ENCODE data around the gene TLE4. TPM values are rescaled to one million over a fixed set of nuclear protein-coding genes. Genes with fewer than 3 reads are reported as not detected.

TLE4 gene
- total RNA-seq, 1 donor from 2014 or later: 62.6 TPM

DNA sequence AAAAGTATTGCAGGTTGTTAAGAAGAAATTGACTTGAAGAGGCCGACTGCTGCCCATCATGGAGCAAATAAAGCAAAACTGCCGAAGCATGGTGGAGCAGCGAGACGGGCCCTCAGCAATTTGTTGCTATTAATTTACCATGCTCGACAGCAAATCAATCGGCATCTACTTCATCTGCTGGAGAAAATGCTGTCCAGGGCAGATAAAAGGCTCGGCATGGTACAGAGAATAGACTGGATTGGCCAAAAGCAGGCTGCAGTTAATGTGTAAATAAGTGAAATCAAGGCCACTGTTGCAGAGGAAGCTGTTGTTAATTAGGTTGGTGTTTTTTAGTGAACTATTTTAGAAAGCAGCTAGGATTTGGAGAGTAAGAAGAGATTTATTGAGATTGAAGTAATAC is 8.3 kb downstream of the TLE4 start:
- Mint-ChIP-seq H3K9me3 (no peaks in the 10 kb centered on the region), H3K36me3 (ENCODE audit: low read depth) (peaks cover 26% of the 10 kb centered on the region), H3K4me3 (no peak overlapping the region), H3K27me3 (no peaks in the 10 kb centered on the region), H3K27ac (no peak overlapping the region), H3K4me1 (peaks cover 80% of the 10 kb centered on the region)
- intact Hi-C loops (cut with micrococcal nuclease): no loop called here
- ATAC-seq (ENCODE audit: low read depth) (no peak), DNase-seq (no peak)
- ChIA-PET POLR2A (interaction anchor here (0.7 to 1.2 kb wide), 3 partner anchors 8 to 44 kb away, joined by 3 to 4 read pairs (median 3); partner anchors contain the start of gene TLE4), CTCF (no interaction called here)
- TF ChIP-seq, protein P1, sequence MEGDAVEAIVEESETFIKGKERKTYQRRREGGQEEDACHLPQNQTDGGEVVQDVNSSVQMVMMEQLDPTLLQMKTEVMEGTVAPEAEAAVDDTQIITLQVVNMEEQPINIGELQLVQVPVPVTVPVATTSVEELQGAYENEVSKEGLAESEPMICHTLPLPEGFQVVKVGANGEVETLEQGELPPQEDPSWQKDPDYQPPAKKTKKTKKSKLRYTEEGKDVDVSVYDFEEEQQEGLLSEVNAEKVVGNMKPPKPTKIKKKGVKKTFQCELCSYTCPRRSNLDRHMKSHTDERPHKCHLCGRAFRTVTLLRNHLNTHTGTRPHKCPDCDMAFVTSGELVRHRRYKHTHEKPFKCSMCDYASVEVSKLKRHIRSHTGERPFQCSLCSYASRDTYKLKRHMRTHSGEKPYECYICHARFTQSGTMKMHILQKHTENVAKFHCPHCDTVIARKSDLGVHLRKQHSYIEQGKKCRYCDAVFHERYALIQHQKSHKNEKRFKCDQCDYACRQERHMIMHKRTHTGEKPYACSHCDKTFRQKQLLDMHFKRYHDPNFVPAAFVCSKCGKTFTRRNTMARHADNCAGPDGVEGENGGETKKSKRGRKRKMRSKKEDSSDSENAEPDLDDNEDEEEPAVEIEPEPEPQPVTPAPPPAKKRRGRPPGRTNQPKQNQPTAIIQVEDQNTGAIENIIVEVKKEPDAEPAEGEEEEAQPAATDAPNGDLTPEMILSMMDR (IDR thresholded peaks at IDR 0.05): no peak

DNA sequence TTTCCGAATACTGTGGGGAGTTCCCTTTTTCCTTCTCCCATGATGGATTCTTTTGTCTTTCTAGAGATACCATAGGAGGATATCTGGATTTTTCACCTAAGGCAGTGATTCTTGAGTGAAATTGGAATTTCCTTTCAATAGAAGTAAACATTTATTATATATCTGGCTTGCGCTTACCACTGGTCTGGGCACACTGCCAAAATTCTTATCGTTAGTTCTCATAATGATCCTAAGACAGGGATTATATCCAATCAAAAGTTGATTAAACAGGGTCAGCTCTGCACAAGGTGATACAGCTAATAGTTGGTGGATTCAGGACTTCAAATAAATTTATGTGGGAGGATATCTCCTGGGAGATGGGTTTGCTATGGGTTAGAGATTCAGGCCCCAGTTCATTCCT is 9.6 kb downstream of the TLE4 start:
- peaks cover 20% of the 10 kb centered on the region for H3K36me3 Mint-ChIP-seq (ENCODE audit: low read depth)
- H3K4me3 Mint-ChIP-seq: no peak overlapping the region
- H3K4me1 Mint-ChIP-seq: peaks cover 79% of the 10 kb centered on the region
- no peak for ATAC-seq (ENCODE audit: low read depth)
- DNase-seq: no peak
- no peak overlapping the region for H3K27ac Mint-ChIP-seq
- TF ChIP-seq, protein P1 (IDR thresholded peaks at IDR 0.05): no peak
- H3K9me3 Mint-ChIP-seq: no peaks in the 10 kb centered on the region
- ChIA-PET POLR2A (no interaction called here), CTCF (no interaction called here)
- intact Hi-C loops (cut with micrococcal nuclease): no loop called here
- no peaks in the 10 kb centered on the region for H3K27me3 Mint-ChIP-seq

DNA sequence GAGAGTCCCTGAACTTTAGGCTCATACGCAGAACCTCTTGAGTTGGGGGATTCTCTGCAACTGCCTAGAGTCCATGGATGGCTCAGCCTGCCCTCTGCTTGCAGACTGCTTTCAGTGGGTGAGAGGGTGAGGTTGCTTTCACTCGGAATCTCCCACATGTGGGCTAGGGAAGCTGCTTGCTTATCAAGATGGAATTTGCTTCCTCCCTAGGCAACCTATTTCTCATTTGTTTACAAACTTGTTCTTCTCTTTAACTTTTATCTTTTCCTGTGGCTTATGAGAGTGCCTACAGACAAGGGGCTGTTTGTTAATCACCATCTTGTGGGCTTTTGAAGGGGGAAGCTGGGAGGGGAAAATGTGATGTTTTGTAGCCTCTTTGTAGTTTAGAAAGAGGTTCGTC is 10.0 kb downstream of the TLE4 start:
- no peak for ATAC-seq (ENCODE audit: low read depth)
- Mint-ChIP-seq H3K4me3 (no peak overlapping the region), H3K27me3 (no peaks in the 10 kb centered on the region), H3K27ac (no peak overlapping the region), H3K4me1 (peaks cover 77% of the 10 kb centered on the region), H3K36me3 (ENCODE audit: low read depth) (peaks cover 17% of the 10 kb centered on the region), H3K9me3 (no peaks in the 10 kb centered on the region)
- CTCF ChIA-PET: no interaction called here
- TF ChIP-seq, protein P1 (IDR thresholded peaks at IDR 0.05): no peak
- POLR2A ChIA-PET: interaction anchor here (0.7 kb wide), 1 partner anchor 14 kb away, joined by 8 read pairs; no protein-coding TSS in a partner anchor
- intact Hi-C loops (cut with micrococcal nuclease): loop anchor here (1.0 kb wide), 1 partner anchor 7 kb away; no protein-coding TSS in a partner anchor
- DNase-seq: no peak

DNA sequence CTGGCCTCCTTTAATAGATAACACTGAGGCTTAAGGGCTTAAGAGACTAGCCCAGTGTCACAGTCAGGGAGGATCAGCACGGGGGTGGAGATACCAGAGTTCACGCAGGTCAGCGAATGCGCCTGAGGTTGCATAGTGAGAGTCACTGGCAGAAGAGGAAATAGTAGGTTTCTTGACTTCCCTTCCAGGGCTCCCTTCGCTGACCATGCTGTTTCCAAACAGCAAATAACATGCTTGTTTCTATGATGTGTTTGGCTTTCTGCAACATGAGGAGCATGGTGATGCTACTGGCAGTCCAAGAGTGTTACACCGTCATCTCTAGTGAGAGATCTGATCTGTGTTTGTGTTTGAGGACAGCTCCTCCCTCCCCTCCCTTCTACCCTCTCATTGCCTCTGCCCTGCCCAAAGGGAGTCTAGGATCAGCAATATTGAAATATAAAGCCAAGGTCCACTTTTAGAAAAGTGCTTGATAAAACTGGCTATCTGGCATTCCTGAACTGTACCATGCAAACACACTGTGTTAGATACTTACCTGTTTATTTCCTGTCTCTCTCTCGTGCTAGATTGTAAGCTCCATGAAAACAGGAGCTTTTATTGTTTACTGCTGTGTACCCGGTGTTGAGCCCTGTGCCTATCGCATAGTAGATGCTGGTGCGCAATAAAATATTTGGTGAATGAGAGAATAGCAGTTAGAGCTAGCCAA is 12.3 kb downstream of the TLE4 start:
- Mint-ChIP-seq H3K36me3 (ENCODE audit: low read depth) (peaks cover 27% of the 10 kb centered on the region), H3K4me1 (peaks cover 69% of the 10 kb centered on the region), H3K27me3 (no peaks in the 10 kb centered on the region), H3K9me3 (no peaks in the 10 kb centered on the region), H3K27ac (no peak overlapping the region), H3K4me3 (peak overlapping the region; percentile 30)
- DNase-seq: no peak
- intact Hi-C loops (cut with micrococcal nuclease): no loop called here
- peak; percentile 85 for ATAC-seq (ENCODE audit: low read depth)
- ChIA-PET CTCF (no interaction called here), POLR2A (interaction anchor here (1.1 to 3.2 kb wide), 3 partner anchors 9 to 13 kb away, joined by 3 to 28 read pairs (median 3); partner anchors contain the start of gene TLE4)
- TF ChIP-seq, protein P1 (IDR thresholded peaks at IDR 0.05): no peak

DNA sequence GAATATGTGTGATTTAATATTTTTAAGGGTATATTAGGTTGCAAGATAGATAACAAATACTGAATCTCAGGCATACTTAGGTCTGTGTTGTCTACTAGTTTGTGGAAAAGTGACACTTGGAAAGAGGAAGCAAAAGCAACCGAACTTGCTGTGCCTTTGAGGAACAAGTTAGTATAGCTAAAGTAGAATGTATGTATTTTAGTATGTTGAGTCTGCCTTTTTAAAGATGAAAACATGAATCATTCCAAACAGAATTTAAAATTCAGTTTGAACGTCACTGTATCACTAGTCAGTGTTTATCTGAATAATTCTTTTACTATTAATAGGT is 12.9 kb downstream of the TLE4 start:
- TF ChIP-seq, protein P1 (IDR thresholded peaks at IDR 0.05): no peak
- H3K4me1 Mint-ChIP-seq: peaks cover 68% of the 10 kb centered on the region
- DNase-seq (no peak), ATAC-seq (ENCODE audit: low read depth) (no peak)
- no peaks in the 10 kb centered on the region for H3K9me3 Mint-ChIP-seq
- no peak overlapping the region for H3K27ac Mint-ChIP-seq
- H3K27me3 Mint-ChIP-seq: no peaks in the 10 kb centered on the region
- peaks cover 25% of the 10 kb centered on the region for H3K36me3 Mint-ChIP-seq (ENCODE audit: low read depth)
- POLR2A ChIA-PET: interaction anchor here (1.4 to 3.2 kb wide), 2 partner anchors 11 to 13 kb away, joined by 3 to 28 read pairs; partner anchors contain the start of gene TLE4
- CTCF ChIA-PET: no interaction called here
- intact Hi-C loops (cut with micrococcal nuclease): no loop called here
- H3K4me3 Mint-ChIP-seq: no peak overlapping the region

Measured in activated B cell treated with CpG ODN at 0.5 μM for 24 hours (primary cell).